Thymus (tissue), 11 donors: ENCODE data around the gene SPTBN4. TPM values are rescaled to one million over a fixed set of nuclear protein-coding genes. Genes with fewer than 3 reads are reported as not detected.
A peak's percentile ranks its signal among the peaks of the same experiment; 100 is the strongest.
"Not testable (repeated sequence)": the region's sequence is repeated elsewhere in the genome, so short reads cannot be mapped to it uniquely, and the experiment has no call there.

Experiments used
- DNase-seq, 9 donors: peaks; one replicate each; pipeline ENCODE4 v3.0.0-alpha.2; 2013; ENCODE audit warnings: low spot score in 9 of 9, low read depth in 6 of 9, missing footprints in 1 of 9
- H3K27ac ChIP-seq, 2 donors: one replicate each; pipeline ENCODE4 v1.5.1; 2013; ENCODE audit warnings: control low read depth in 1 of 2, low read depth in 1 of 2, low read length in 1 of 2, mild to moderate bottlenecking in 1 of 2, moderate library complexity in 1 of 2
- H3K27me3 ChIP-seq, 2 donors: one replicate each; pipeline ENCODE4 v1.5.1; 2013; ENCODE audit warnings: low read length in 1 of 2; ENCODE audit not compliant: control insufficient read depth in 2 of 2, insufficient read depth in 1 of 2
- H3K36me3 ChIP-seq, 2 donors: one replicate each; pipeline ENCODE4 v1.5.1; 2013; ENCODE audit warnings: low read length in 1 of 2, mild to moderate bottlenecking in 1 of 2, moderate library complexity in 1 of 2; ENCODE audit not compliant: control insufficient read depth in 2 of 2, insufficient read depth in 2 of 2
- H3K4me1 ChIP-seq, 2 donors: one replicate each; pipeline ENCODE4 v1.5.1; 2013; ENCODE audit warnings: low read length in 2 of 2; ENCODE audit not compliant: control insufficient read depth in 2 of 2, insufficient read depth in 2 of 2
- H3K4me3 ChIP-seq, 2 donors: one replicate each; pipeline ENCODE4 v1.5.1; 2013; ENCODE audit warnings: low read length in 2 of 2, control low read depth in 1 of 2, mild to moderate bottlenecking in 1 of 2
- H3K9me3 ChIP-seq, 2 donors: one replicate each; pipeline ENCODE4 v1.5.1; 2013; ENCODE audit warnings: low read length in 1 of 2, mild to moderate bottlenecking in 1 of 2; ENCODE audit not compliant: control insufficient read depth in 2 of 2, insufficient read depth in 1 of 2
- WGBS: extraction: QIAGEN DNeasy Blood & Tissue Kit; methylation state at CpG from one replicate; pipeline ENCODE4 v1.1.7; 2013; 5-methylcytosine and 5-hydroxymethylcytosine counted together
- polyA plus RNA-seq: library from polyadenylated mRNA; stranded (reverse); fragments of 200-250 nt; gene quantifications from one replicate; pipeline ENCODE4 v1.2.3, GENCODE V29; 2013
- total RNA-seq: library from RNA; stranded (reverse); fragments of 120-200 nt; gene quantifications from one replicate; pipeline ENCODE4 v1.2.4, GENCODE V29; 2013
- donor health status: healthy.

Gene SPTBN4
- total and polyA plus RNA-seq, 2 donors, result 0.24 to 0.73 TPM

GRCh38 chr19:40546153-40546841 is 79.5 kb downstream of the SPTBN4 start:
- DNase-seq, H3K9me3 ChIP-seq, H3K36me3 ChIP-seq, H3K4me3 ChIP-seq, H3K4me1 ChIP-seq, H3K27ac ChIP-seq: not testable (repeated sequence)
- 83% methylated on average over 3 of the region's 3 CpGs for WGBS
- peaks cover 3 to 33% of the 10 kb centered on the region in 2 donors for H3K27me3 ChIP-seq

- H3K27ac ChIP-seq, result not testable (repeated sequence)
Observed at GRCh38 chr19:40547190-40547589, 80.4 kb downstream of the SPTBN4 start.

GRCh38 chr19:40547836-40548235 is 81.0 kb downstream of the SPTBN4 start:
- WGBS, result 98% methylated on average over 1 of the region's 1 CpG
- H3K27me3 ChIP-seq, result peaks cover 5 to 34% of the 10 kb centered on the region in 2 donors
- no peaks in the 10 kb centered on the region for H3K9me3 ChIP-seq
- H3K4me3 ChIP-seq, result no peak overlapping the region
- no peaks in the 10 kb centered on the region for H3K36me3 ChIP-seq
- no peak for DNase-seq
- H3K27ac ChIP-seq, result no peak overlapping the region
- peaks cover 0 to 4% of the 10 kb centered on the region in 2 donors for H3K4me1 ChIP-seq

More at GRCh38 chr19:40547190-40547589, 80.4 kb downstream of the SPTBN4 start:
- not testable (repeated sequence) for H3K36me3 ChIP-seq, H3K4me1 ChIP-seq, H3K4me3 ChIP-seq, H3K9me3 ChIP-seq, DNase-seq
- 82% methylated on average over 4 of the region's 4 CpGs for WGBS
- peaks cover 3 to 33% of the 10 kb centered on the region in 2 donors for H3K27me3 ChIP-seq

GRCh38 chr19:40549007-40549708 is 82.4 kb downstream of the SPTBN4 start:
- 6% methylated on average over 43 of the region's 43 CpGs for whole genome bisulfite sequencing
- Histone ChIP-seq H3K4me1 (peaks cover 0 to 4% of the 10 kb centered on the region in 2 donors), H3K36me3 (no peaks in the 10 kb centered on the region), H3K9me3 (peaks cover 0 to under 1% of the 10 kb centered on the region in 2 donors), H3K4me3 (no peak overlapping the region), H3K27me3 (peaks cover 17 to 45% of the 10 kb centered on the region in 2 donors), H3K27ac (no peak overlapping the region)
- peak; percentile 21 to 83 (median 65) for DNase-seq

GRCh38 chr19:40550951-40551350 is 84.2 kb downstream of the SPTBN4 start:
- no peak for DNase-seq
- WGBS, result 96% methylated on average over 4 of the region's 4 CpGs
- H3K36me3 ChIP-seq, result no peaks in the 10 kb centered on the region
- peaks cover 0 to 4% of the 10 kb centered on the region in 2 donors for H3K9me3 ChIP-seq
- H3K4me1 ChIP-seq, result peaks cover 0 to 4% of the 10 kb centered on the region in 2 donors
- H3K4me3 ChIP-seq, result no peak overlapping the region
- H3K27ac ChIP-seq, result no peak overlapping the region
- H3K27me3 ChIP-seq, result peaks cover 23 to 61% of the 10 kb centered on the region in 2 donors

GRCh38 chr19:40552848-40553247 is 86.0 kb downstream of the SPTBN4 start:
- Histone ChIP-seq H3K9me3 (peaks cover 0 to 4% of the 10 kb centered on the region in 2 donors), H3K27me3 (peaks cover 23 to 73% of the 10 kb centered on the region in 2 donors), H3K4me3 (no peak overlapping the region), H3K4me1 (peaks cover 0 to 4% of the 10 kb centered on the region in 2 donors), H3K27ac (no peak overlapping the region), H3K36me3 (no peaks in the 10 kb centered on the region)
- DNase-seq, result no peak
- WGBS, result 95% methylated on average over 3 of the region's 3 CpGs

- peaks cover 20 to 65% of the 10 kb centered on the region in 2 donors for H3K27me3 ChIP-seq
Observed at GRCh38 chr19:40553885-40554857, 87.4 kb downstream of the SPTBN4 start.

GRCh38 chr19:40555978-40556689 is 89.3 kb downstream of the SPTBN4 start:
- Histone ChIP-seq H3K27me3 (peaks cover 20 to 62% of the 10 kb centered on the region in 2 donors), H3K9me3 (peaks cover 0 to 4% of the 10 kb centered on the region in 2 donors), H3K4me1 (peaks cover 0 to 5% of the 10 kb centered on the region in 2 donors), H3K27ac (no peak overlapping the region), H3K36me3 (no peaks in the 10 kb centered on the region), H3K4me3 (no peak overlapping the region)
- DNase-seq, result no peak
- 89% methylated on average over 17 of the region's 17 CpGs for WGBS

More at GRCh38 chr19:40553885-40554857, 87.4 kb downstream of the SPTBN4 start:
- Histone ChIP-seq H3K4me1 (no peaks in the 10 kb centered on the region), H3K27ac (no peak overlapping the region), H3K4me3 (no peak overlapping the region), H3K36me3 (no peaks in the 10 kb centered on the region), H3K9me3 (peaks cover 0 to 4% of the 10 kb centered on the region in 2 donors)
- whole genome bisulfite sequencing, result 16% methylated on average over 69 of the region's 69 CpGs
- DNase-seq, result no peak
